Mesendoderm (in vitro differentiated cells): ENCODE results near the gene CCNA2.

Experiments used
- DNase-seq: peaks from one replicate; pipeline ENCODE4 v3.0.0; 2013
- H2AK5ac ChIP-seq: 2 replicates; pipeline ENCODE4 v1.6.1; 2013; ENCODE audit warnings: low read length, inconsistent platforms
- H2BK120ac ChIP-seq: 2 replicates; pipeline ENCODE4 v1.6.1; 2013; ENCODE audit warnings: low read depth, mild to moderate bottlenecking, low read length, moderate library complexity, mixed read lengths
- H2BK15ac ChIP-seq: replicated peaks from 2 replicates; pipeline ENCODE4 v1.6.1; 2013; ENCODE audit warnings: low read depth, mild to moderate bottlenecking, moderate library complexity
- H2BK5ac ChIP-seq: 2 replicates; pipeline ENCODE4 v1.6.1; 2013; ENCODE audit warnings: low read length, inconsistent platforms
- H3K18ac ChIP-seq: 2 replicates; pipeline ENCODE4 v1.6.1; 2013; ENCODE audit warnings: mild to moderate bottlenecking, low read length, mixed read lengths
- H3K23ac ChIP-seq: one replicate; pipeline ENCODE4 v1.6.1; 2013; ENCODE audit warnings: low read length
- H3K27ac ChIP-seq: 2 replicates; pipeline ENCODE4 v1.5.1; 2013; ENCODE audit warnings: low read depth, mild to moderate bottlenecking, inconsistent platforms, low read length, moderate library complexity
- H3K27me3 ChIP-seq: 2 replicates; pipeline ENCODE4 v1.6.1; 2013; ENCODE audit warnings: low read length, control low read depth, mild to moderate bottlenecking, inconsistent platforms; ENCODE audit not compliant: insufficient read depth, poor library complexity
- H3K36me3 ChIP-seq: 2 replicates; pipeline ENCODE4 v1.6.1; 2013; ENCODE audit warnings: low read length, inconsistent platforms; ENCODE audit not compliant: control insufficient read depth, insufficient read depth
- H3K4ac ChIP-seq: one replicate; pipeline ENCODE4 v1.6.1; 2013; ENCODE audit warnings: low read depth, mild to moderate bottlenecking, low read length, moderate library complexity
- H3K4me1 ChIP-seq: 2 replicates; pipeline ENCODE4 v1.6.1; 2013; ENCODE audit warnings: low read depth, low read length, inconsistent platforms; ENCODE audit not compliant: control insufficient read depth
- H3K4me2 ChIP-seq: 2 replicates; pipeline ENCODE4 v1.6.1; 2013; ENCODE audit warnings: low read length
- H3K4me3 ChIP-seq: 2 replicates; pipeline ENCODE4 v1.5.1; 2013; ENCODE audit warnings: mild to moderate bottlenecking, low read length
- H3K56ac ChIP-seq: one replicate; pipeline ENCODE4 v1.6.1; 2013; ENCODE audit warnings: low read length
- H3K79me1 ChIP-seq: 2 replicates; pipeline ENCODE4 v1.6.1; 2013; ENCODE audit warnings: low read length, inconsistent platforms
- H3K79me2 ChIP-seq: 2 replicates; pipeline ENCODE4 v1.6.1; 2013; ENCODE audit warnings: mild to moderate bottlenecking, low read length; ENCODE audit not compliant: control insufficient read depth, insufficient read depth
- H3K9ac ChIP-seq: 2 replicates; pipeline ENCODE4 v1.6.1; 2013; ENCODE audit warnings: low read length, inconsistent platforms
- H4K5ac ChIP-seq: one replicate; pipeline ENCODE4 v1.6.1; 2013; ENCODE audit warnings: low read length
- H4K8ac ChIP-seq: one replicate; pipeline ENCODE4 v1.6.1; 2013; ENCODE audit warnings: low read depth, mild to moderate bottlenecking, control low read depth, low read length, moderate library complexity
- WGBS: extraction: QIAGEN DNeasy Blood & Tissue Kit; methylation state at CpG from one replicate; pipeline ENCODE4 v1.1.7; 2013; ENCODE audit warnings: low lambda C conversion rate, missing lambda C conversion rate; ENCODE audit not compliant: insufficient coverage; ENCODE audit errors: extremely low coverage; 5-methylcytosine and 5-hydroxymethylcytosine counted together

CCNA2 gene

DNA sequence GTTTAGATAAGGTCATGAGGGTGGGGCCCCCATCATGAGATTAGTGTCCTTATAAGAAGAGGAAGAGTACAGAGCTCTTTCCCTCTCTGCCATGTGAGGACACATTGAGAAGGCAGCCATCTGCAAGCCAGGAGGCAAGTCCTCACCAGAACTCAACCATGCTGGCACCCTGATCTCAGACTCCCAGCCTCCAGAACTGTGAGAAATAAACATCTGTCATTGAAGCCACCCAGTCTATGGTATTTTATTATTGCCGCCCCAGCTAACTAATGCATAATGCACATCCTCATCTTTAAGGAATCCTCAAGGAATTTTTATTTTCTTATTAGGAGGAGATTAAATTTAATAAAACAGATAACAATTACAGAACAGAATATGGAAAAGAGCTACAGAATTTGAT is 39.3 kb downstream of the CCNA2 start:
- Histone ChIP-seq H3K9ac (no peak overlapping the region), H2BK120ac (no peak overlapping the region), H3K18ac (no peak overlapping the region), H2AK5ac (no peak overlapping the region), H3K79me2 (no peaks in the 10 kb centered on the region), H3K4me2 (no peak overlapping the region), H2BK15ac (no peak overlapping the region), H3K4ac (no peak overlapping the region), H3K79me1 (no peaks in the 10 kb centered on the region), H3K56ac (no peak overlapping the region), H3K23ac (no peak overlapping the region), H4K8ac (no peak overlapping the region), H3K4me1 (no peaks in the 10 kb centered on the region), H4K5ac (no peak overlapping the region), H2BK5ac (no peak overlapping the region), H3K4me3 (no peak overlapping the region), H3K27me3 (no peaks in the 10 kb centered on the region), H3K36me3 (no peaks in the 10 kb centered on the region), H3K27ac (no peak overlapping the region)
- no peak for DNase-seq
- no CpG with 5 or more reads among the region's 1 CpG for WGBS

DNA sequence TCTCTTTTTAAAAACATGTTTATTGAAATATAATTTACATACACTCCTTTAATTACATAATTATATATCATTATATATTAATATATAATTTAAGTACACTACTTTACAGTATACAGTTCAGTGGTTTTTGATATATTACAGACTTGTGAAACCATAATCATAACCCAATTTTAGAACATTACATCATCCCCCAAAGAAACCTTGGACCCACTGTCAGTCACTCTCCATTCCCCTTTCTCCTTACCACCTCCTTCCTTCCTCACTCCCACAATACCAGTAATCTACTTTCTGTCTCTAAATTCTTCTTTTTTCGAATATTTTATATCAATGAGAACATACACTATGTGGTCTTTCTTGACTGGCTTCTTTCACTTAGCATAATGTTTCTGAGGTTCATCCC is 40.5 kb downstream of the CCNA2 start:
- Histone ChIP-seq H3K4me2 (no peak overlapping the region), H3K36me3 (no peaks in the 10 kb centered on the region), H2AK5ac (no peak overlapping the region), H3K79me1 (no peaks in the 10 kb centered on the region), H2BK15ac (no peak overlapping the region), H3K56ac (no peak overlapping the region), H3K9ac (no peak overlapping the region), H3K27ac (no peak overlapping the region), H3K18ac (no peak overlapping the region), H2BK5ac (no peak overlapping the region), H3K79me2 (no peaks in the 10 kb centered on the region), H3K27me3 (no peaks in the 10 kb centered on the region), H2BK120ac (no peak overlapping the region), H3K4me3 (no peak overlapping the region), H4K8ac (no peak overlapping the region), H4K5ac (no peak overlapping the region), H3K4me1 (no peaks in the 10 kb centered on the region), H3K23ac (no peak overlapping the region), H3K4ac (no peak overlapping the region)
- DNase-seq: no peak
- 100% methylated on average over 1 of the region's 1 CpG for WGBS

- DNase-seq: no peak
- Histone ChIP-seq H2BK120ac (no peak overlapping the region), H3K4me2 (no peak overlapping the region)
These were observed 44.6 kb downstream of the CCNA2 start for GRCh38 chr4:121778991-121779628.

DNA sequence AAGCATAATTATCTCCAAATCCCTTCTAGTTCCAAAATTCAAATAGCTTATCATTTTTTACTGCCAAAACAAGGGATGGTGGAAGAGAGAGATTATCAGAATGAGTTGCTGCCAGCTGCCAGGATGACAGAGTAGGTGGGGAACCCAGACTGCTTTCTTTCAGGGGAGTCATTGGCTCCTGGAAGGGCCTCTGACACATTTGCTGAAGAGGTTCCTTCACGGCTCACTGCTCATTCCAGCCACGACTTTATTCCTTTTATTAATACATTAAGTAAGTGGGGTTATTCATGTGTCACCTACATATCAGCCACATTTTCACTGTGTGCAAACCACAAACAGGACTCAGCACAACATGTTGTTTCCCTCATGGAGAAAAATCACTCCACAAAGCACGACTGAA is 46.1 kb downstream of the CCNA2 start:
- H3K9ac ChIP-seq: no peak overlapping the region
- no peak overlapping the region for H2AK5ac ChIP-seq
- H3K56ac ChIP-seq: no peak overlapping the region
- H4K8ac ChIP-seq: no peak overlapping the region
- H3K4me2 ChIP-seq: no peak overlapping the region
- no peak for DNase-seq
- no peaks in the 10 kb centered on the region for H3K4me1 ChIP-seq
- H2BK5ac ChIP-seq: no peak overlapping the region
- no peak overlapping the region for H3K18ac ChIP-seq
- H2BK120ac ChIP-seq: no peak overlapping the region
- H3K36me3 ChIP-seq: no peaks in the 10 kb centered on the region
- H4K5ac ChIP-seq: no peak overlapping the region
- no peak overlapping the region for H3K4ac ChIP-seq
- no peak overlapping the region for H3K23ac ChIP-seq
- no peaks in the 10 kb centered on the region for H3K79me2 ChIP-seq
- no peak overlapping the region for H3K27ac ChIP-seq
- H3K79me1 ChIP-seq: no peaks in the 10 kb centered on the region
- no peak overlapping the region for H3K4me3 ChIP-seq
- H2BK15ac ChIP-seq: no peak overlapping the region
- no CpG with 5 or more reads among the region's 3 CpGs for WGBS
- H3K27me3 ChIP-seq: no peaks in the 10 kb centered on the region

More at GRCh38 chr4:121778991-121779628, 44.6 kb downstream of the CCNA2 start:
- H3K4me3 ChIP-seq: no peak overlapping the region
- no peaks in the 10 kb centered on the region for H3K36me3 ChIP-seq
- H3K23ac ChIP-seq: no peak overlapping the region
- no peaks in the 10 kb centered on the region for H3K79me1 ChIP-seq
- no peak overlapping the region for H3K9ac ChIP-seq
- H3K56ac ChIP-seq: no peak overlapping the region
- H4K5ac ChIP-seq: no peak overlapping the region
- no peak overlapping the region for H2BK5ac ChIP-seq
- WGBS: no CpG with 5 or more reads among the region's 8 CpGs
- H3K27ac ChIP-seq: no peak overlapping the region
- no peak overlapping the region for H3K4ac ChIP-seq
- H3K18ac ChIP-seq: no peak overlapping the region
- no peaks in the 10 kb centered on the region for H3K27me3 ChIP-seq
- no peaks in the 10 kb centered on the region for H3K79me2 ChIP-seq
- no peak overlapping the region for H2AK5ac ChIP-seq
- H4K8ac ChIP-seq: no peak overlapping the region
- no peaks in the 10 kb centered on the region for H3K4me1 ChIP-seq
- no peak overlapping the region for H2BK15ac ChIP-seq

- Histone ChIP-seq H4K5ac (no peak overlapping the region), H3K56ac (no peak overlapping the region), H3K27me3 (no peaks in the 10 kb centered on the region), H3K79me2 (no peaks in the 10 kb centered on the region), H3K23ac (no peak overlapping the region), H3K4me1 (no peaks in the 10 kb centered on the region), H3K9ac (no peak overlapping the region), H3K36me3 (no peaks in the 10 kb centered on the region), H4K8ac (no peak overlapping the region), H2BK15ac (no peak overlapping the region), H3K27ac (no peak overlapping the region), H3K18ac (no peak overlapping the region), H3K79me1 (no peaks in the 10 kb centered on the region), H2AK5ac (no peak overlapping the region), H2BK120ac (no peak overlapping the region), H2BK5ac (no peak overlapping the region), H3K4me3 (no peak overlapping the region), H3K4ac (no peak overlapping the region), H3K4me2 (no peak overlapping the region)
- no CpG with 5 or more reads among the region's 6 CpGs for WGBS
- no peak for DNase-seq
These were observed 46.9 kb downstream of the CCNA2 start for GRCh38 chr4:121776610-121777401.
